Stimulated activated CD8-positive, alpha-beta memory T cell treated with anti-CD3 and anti-CD28 coated beads, Interleukin-4, amount 100 ng/mL, for 48 hours (primary cell): ENCODE measurements around the gene KLHL24.
"Not testable (repeated sequence)": the region's sequence is repeated elsewhere in the genome, so short reads cannot be mapped to it uniquely, and the experiment has no call there.

Experiments used
- DNase-seq: peaks from one replicate; pipeline ENCODE4 v3.0.0-alpha.2; 2020

KLHL24 gene

DNA sequence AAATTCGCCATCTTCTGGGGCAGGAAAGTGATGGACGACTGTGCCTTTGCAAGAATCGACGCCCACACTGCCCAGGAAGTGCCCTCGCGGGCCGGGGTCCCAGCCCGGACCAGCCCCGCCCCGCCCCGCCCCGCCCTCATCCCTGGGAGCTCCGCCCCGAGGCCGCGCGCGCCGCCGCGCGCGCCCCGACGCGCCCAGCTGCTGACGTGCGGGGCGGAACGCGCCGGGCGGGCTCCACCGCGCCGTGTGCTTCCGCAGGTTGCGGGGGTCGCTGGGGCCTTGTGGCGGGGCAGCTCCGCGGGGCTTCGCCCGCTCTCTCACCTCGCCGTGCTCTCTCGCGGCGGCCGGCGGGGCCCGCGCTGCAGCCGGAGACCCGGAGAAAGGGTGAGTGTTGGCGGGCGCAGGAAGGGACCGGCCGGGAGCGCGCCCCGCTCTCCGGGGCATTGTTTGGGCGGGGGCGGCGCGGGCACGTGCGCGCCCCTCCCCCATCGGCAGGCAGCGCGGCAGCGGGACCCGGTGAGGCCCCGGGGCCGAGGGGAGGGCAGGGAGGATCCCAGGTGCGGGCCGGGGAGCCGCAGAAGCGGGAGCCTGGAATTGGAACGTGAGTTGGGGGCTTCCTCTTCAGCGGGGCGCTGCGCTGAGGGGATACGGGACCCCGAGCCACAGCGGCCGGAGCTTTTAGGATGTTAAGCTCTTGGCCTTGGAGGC lies 62.3 kb downstream of the KLHL24 start, which contains the start of gene YEATS2:
TSS of gene YEATS2 (plus strand) at position 188 of the 708 bp plus-strand sequence. CDS start 17,366 bp downstream, outside the sequence.
- peak; percentile 82 for DNase-seq

DNA sequence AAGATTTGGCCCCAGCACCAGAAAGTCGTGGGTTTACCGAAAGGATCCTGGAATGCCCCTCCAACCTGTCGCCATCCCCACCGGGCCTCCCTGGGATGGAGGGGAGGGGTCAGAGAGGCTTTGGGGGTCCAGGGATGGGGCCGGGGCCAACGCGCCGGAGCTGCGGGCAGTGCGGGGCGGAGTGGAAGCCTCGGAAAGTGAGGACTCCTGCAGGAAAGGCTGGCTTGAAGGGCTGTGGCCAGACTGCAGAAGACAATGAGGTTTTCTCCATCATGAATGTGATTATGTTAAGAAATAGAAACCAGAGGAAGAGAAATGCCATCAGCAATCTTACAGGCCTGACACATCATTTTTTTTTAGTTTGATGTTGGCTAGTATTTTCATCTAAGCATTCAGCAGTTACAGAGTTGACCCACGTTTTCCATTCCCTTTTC lies 62.9 kb downstream of the KLHL24 start:
- DNase-seq: no peak

DNA sequence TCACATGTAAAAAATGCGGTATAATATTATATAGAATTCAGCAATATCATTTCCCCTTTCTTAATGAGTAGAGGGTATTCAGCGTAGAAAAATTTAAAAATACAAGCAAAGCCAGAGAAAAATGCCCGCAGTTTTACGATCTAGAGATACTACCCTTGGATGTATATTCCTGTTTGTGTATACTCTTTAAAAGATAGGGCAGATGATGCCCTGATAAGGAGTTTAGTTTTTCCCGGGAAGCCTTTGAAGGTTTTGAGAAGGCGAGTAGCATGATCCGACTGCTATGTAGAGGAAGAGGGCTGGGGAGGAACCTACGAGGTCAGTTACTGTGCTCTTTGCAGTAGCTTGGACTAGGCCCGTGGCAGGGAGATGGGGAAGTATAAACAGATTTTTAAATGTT lies 63.3 kb downstream of the KLHL24 start:
- DNase-seq: no peak

DNA sequence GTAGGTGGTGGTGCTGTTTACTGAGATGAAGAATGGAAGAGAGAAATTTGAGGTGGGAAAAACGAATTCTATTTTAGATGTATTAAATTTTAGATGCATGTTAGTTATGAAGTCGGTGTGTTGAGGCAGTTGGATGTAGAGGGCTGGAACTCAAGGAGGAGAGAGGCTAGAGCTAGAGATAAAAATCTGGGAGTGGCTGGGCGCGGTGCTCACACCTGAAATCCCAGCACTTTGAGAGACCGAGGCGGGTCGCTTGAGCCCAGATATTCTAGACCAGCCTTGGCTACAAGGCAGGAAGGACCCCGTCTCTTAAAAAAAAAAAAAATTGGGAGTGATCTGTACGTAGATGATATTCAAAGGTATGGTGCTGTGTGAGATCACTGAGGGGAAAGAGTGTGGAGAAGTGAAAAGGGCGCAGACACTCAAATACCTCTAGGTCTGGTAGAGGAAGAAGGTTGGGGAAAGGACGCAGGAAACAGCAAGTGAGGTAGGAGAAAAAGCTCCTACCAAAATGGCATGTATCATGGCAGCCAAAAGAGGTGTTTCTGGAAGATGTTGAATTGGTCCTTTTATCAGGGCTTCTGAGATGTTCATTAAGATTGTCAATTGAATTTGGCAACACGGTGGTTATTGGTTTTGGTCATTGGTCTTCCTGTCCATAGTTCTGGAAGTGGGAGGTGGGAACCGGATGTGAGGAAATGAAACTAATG lies 64.0 kb downstream of the KLHL24 start:
- no peak for DNase-seq

DNA sequence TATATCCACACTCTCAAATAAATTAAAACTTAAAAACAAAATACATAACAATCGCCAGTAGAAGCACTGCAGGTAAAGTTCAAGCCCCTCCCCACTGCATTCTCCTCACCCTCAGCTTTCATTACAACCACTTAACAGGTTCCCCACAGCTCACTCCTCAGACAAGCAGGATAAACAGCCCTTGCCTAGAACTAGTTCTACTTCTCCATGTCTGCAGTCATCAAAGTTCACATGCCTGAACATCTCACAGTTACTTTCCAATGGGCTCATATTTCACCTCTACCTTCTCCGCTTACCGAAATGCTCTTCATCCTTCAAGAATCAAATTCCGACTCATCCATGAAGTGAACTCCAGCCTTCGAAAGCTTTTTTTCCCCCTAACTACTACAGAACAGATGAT lies 66.3 kb downstream of the KLHL24 start:
- DNase-seq: no peak

DNA sequence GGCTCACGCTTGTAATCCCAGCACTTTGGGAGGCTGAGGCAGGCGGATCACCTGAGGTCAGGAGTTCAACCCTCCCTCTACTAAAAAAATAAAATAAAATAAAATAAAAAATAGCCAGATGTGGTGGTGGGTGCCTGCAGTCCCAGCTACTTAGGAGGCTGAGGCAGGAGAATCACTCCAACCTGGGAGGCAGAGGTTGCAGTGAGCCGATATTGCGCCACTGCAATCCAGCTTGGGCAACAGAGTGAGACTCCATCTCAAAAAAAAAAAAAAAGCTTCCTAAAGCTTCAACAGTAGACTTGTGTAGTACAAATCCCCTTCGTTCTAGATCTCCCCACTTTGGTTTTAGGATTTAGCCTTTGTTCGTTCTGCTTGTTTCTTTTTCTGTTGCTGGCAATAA lies 68.5 kb downstream of the KLHL24 start:
- DNase-seq: not testable (repeated sequence)

DNA sequence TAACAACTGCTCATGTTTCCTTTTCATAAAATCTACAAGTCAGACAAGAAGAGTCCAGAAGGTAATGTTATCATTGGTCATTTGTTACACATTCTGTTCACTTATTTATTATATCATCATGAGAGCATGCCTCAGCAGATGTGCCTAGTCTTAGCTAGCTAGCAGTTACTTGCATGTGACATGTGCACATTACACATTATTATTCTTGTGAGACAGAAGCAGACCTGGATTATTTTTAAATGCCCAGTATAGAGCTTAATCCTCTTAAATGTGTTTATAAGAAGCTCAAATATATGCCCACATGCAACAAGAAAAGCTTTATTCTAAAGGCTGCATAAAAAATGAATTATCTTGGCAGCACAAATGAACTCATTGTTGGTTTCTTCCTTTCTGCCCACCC lies 74.8 kb downstream of the KLHL24 start:
- DNase-seq: no peak

DNA sequence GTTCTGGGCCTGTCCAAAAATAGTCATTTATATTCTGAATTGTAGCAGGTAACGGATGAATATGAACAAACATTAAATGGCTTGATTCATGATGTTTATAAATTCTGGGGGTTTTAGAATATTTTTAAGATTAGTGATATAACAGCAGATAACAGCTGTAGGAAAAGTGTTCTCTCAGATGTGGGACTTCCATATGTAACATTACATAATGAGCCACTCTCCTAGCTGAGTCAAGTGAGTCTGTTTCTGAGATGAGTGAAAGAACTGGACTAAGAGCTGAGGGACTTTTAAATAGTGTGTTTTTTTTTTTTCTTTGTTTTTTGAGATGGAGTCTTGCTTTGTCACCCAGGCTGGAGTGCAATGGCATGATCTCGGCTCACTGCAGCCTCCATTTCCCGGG lies 76.1 kb downstream of the KLHL24 start:
- no peak for DNase-seq

DNA sequence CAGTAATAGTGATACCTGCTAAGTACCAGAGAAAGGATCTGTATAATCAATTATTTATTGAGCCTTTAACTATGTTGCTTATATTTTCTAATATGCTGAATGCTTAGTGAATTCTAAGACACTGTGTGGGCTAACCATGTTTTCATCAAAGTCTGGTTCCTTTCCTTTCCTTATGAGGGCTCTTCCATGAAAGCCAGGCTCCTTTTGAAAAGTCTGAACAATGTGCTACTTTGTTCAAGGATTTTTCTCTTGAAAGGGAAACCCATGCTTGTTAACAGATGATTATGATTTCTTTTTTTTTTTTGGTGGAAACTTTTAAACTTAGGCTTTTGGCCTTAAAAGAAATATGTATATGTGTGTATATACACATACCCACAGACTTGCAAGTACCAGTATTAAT lies 79.2 kb downstream of the KLHL24 start:
- no peak for DNase-seq

DNA sequence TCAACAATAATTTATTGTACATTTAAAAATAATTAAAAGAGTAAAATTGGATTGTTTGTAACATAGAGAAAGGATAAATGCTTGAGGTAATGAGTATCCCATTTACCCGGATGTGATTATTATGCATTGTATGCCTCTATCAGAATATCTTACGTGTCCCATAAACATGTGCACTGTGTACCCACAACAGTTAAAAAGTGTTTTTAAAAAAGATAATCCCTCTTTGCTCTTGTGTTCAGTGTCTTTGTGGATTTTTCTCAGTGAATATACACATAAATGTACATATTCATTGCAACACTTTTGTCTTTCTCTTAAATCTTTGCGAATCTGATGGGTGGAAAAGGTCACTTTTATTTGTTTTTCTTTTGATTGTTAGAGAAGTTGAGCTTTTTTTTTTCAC lies 82.6 kb downstream of the KLHL24 start:
- DNase-seq: no peak

DNA sequence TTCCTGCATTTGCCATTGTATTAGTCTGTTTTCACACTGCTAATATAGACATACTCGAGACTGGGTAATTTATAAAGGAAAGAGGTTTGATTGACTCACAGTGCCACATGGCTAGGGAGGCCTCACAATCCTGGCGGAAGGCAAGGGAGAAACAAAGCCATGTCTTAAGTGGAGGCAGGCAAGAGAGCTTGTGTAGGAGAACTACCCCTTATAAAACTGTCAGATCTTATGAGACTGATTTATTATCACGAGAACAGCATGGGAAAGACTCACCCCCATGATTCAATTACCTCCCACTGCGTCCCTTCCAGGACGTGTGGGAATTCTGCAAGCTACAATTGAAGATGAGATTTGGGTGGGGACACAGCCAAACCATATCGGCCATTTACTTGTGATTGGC lies 90.0 kb downstream of the KLHL24 start:
- DNase-seq: no peak

DNA sequence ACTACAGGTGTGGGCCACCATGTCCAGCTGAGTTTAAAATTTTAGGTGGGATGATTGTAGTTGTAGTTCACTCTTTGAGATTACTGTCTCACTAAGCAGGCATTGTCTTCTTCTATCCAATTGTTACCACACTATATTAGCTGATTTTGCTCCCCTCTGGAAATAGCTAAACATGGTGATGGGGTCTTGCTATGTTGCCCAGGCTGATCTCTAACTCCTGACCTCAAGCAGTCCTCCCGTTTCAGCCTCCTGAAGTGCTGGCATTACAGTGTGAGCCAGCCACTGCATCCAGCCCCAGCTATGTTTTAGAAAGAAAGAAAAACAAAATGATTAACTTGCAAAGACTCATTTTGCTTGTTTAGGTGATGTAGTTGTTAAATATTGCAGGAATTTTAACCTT lies 92.8 kb downstream of the KLHL24 start:
- DNase-seq: no peak

DNA sequence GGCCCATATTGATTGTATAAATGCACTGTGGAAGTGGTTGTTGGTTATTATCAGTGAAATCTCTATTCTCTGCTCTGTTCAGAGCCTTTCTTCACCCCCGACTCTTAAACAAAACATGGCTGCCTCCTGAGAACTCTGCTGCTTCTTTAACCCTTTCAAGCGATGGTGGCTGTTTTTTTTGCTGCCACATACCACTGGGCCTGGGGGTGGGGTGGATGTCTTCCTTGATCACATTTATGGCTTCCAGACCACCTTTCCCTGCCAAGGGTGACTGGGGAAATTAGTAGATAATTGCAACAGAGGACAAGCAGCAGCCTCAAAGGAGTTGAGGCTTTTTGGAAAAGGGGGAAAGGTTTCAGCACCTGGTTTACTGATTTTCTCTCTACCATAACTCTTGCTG lies 94.9 kb downstream of the KLHL24 start:
- no peak for DNase-seq

DNA sequence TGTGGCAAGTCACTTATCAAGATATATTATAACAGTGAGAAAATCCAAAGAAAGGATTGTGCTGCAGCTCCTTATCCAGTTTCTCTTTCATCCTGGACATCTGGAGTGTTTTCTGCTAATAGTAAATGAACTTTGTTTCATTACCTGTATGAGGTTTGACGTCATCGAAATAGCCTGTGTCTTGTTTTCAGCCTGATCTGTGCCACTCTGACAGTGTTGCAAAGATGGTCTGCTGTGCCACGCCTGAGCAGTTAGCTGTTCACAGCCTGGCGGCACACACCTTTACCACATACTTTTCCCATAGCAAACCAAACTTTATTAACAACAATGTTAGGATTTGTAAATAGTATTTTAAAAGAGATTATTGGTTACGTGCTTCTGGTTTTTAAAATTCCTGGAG lies 96.2 kb downstream of the KLHL24 start:
- no peak for DNase-seq

DNA sequence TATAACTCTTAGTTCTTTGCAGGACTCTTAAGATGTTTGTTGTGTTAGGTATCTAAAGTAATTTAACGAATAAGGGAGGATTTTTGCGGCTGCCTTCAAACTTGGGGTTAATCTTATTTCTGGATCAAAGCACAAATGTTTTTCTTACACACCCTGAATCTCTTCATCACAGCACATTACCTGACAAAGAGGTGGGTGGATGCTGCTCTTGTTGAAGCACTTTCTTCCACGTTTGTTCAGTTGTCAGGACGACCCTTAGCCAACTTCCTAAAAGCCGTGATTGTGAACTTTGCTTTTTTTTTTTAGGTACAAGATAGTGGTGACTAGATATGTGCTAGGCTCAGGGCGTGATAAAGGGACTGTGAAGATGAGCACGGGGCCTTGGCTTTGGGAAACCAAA lies 98.1 kb downstream of the KLHL24 start:
- DNase-seq: no peak
